ENCODE results near the gene NRXN3. TPM values are rescaled to one million over a fixed set of nuclear protein-coding genes. Genes with fewer than 3 reads are reported as not detected.
"Not testable (repeated sequence)": the region's sequence is repeated elsewhere in the genome, so short reads cannot be mapped to it uniquely, and the experiment has no call there.

The NRXN3 gene
- total RNA-seq, 2 experiments from 2014 or later: not detected

GRCh38 chr14:79090641-79091180 lies 920.5 kb downstream of the NRXN3 start:
- H3K36me3 Mint-ChIP-seq (ENCODE audit: low read depth): no peaks in the 10 kb centered on the region
- ChIA-PET POLR2A (no interaction called here), CTCF (no interaction called here)
- H3K27ac Mint-ChIP-seq: no peak overlapping the region
- no peaks in the 10 kb centered on the region for H3K4me1 Mint-ChIP-seq
- H3K9me3 Mint-ChIP-seq: no peaks in the 10 kb centered on the region
- H3K4me3 Mint-ChIP-seq: no peak overlapping the region
- no peak for DNase-seq
- H3K27me3 Mint-ChIP-seq: no peaks in the 10 kb centered on the region

- CTCF ChIA-PET: no interaction called here
- POLR2A ChIA-PET: no interaction called here
- Mint-ChIP-seq H3K4me3 (no peak overlapping the region), H3K27me3 (no peaks in the 10 kb centered on the region), H3K9me3 (peaks cover under 1% of the 10 kb centered on the region), H3K4me1 (no peaks in the 10 kb centered on the region), H3K27ac (no peak overlapping the region), H3K36me3 (ENCODE audit: low read depth) (no peaks in the 10 kb centered on the region)
- no peak for DNase-seq
Observed at GRCh38 chr14:79091381-79091963, 921.3 kb downstream of the NRXN3 start.

GRCh38 chr14:79093531-79093930 lies 923.4 kb downstream of the NRXN3 start:
- H3K27me3 Mint-ChIP-seq: no peaks in the 10 kb centered on the region
- no peak overlapping the region for H3K27ac Mint-ChIP-seq
- no peaks in the 10 kb centered on the region for H3K36me3 Mint-ChIP-seq (ENCODE audit: low read depth)
- DNase-seq: no peak
- CTCF ChIA-PET: no interaction called here
- POLR2A ChIA-PET: no interaction called here
- peaks cover 2% of the 10 kb centered on the region for H3K9me3 Mint-ChIP-seq
- H3K4me1 Mint-ChIP-seq: no peaks in the 10 kb centered on the region
- no peak overlapping the region for H3K4me3 Mint-ChIP-seq

- POLR2A ChIA-PET: no interaction called here
- CTCF ChIA-PET: interaction anchor here (0.7 kb wide), 1 partner anchor 12 kb away, joined by 3 read pairs; no protein-coding TSS in a partner anchor
- Mint-ChIP-seq H3K4me1 (no peaks in the 10 kb centered on the region), H3K27me3 (no peaks in the 10 kb centered on the region), H3K9me3 (peaks cover 2% of the 10 kb centered on the region), H3K4me3 (no peak overlapping the region), H3K27ac (no peak overlapping the region), H3K36me3 (ENCODE audit: low read depth) (no peaks in the 10 kb centered on the region)
- no peak for DNase-seq
Observed at GRCh38 chr14:79094951-79095350, 924.8 kb downstream of the NRXN3 start.

- Mint-ChIP-seq H3K4me3 (no peak overlapping the region), H3K9me3 (peaks cover 2% of the 10 kb centered on the region), H3K27ac (no peak overlapping the region), H3K36me3 (ENCODE audit: low read depth) (no peaks in the 10 kb centered on the region), H3K4me1 (no peaks in the 10 kb centered on the region), H3K27me3 (no peaks in the 10 kb centered on the region)
- no peak for DNase-seq
- ChIA-PET CTCF (no interaction called here), POLR2A (no interaction called here)
Observed at GRCh38 chr14:79096811-79097210, 926.6 kb downstream of the NRXN3 start.

GRCh38 chr14:79098324-79098723 lies 928.2 kb downstream of the NRXN3 start:
- H3K36me3 Mint-ChIP-seq (ENCODE audit: low read depth): no peaks in the 10 kb centered on the region
- ChIA-PET CTCF (no interaction called here), POLR2A (no interaction called here)
- DNase-seq: no peak
- H3K27ac Mint-ChIP-seq: no peak overlapping the region
- no peak overlapping the region for H3K4me3 Mint-ChIP-seq
- H3K27me3 Mint-ChIP-seq: no peaks in the 10 kb centered on the region
- peaks cover 2% of the 10 kb centered on the region for H3K9me3 Mint-ChIP-seq
- no peaks in the 10 kb centered on the region for H3K4me1 Mint-ChIP-seq

GRCh38 chr14:79100578-79100977 lies 930.4 kb downstream of the NRXN3 start:
- no peaks in the 10 kb centered on the region for H3K4me1 Mint-ChIP-seq
- H3K9me3 Mint-ChIP-seq: peaks cover 2% of the 10 kb centered on the region
- H3K27ac Mint-ChIP-seq: no peak overlapping the region
- H3K36me3 Mint-ChIP-seq (ENCODE audit: low read depth): no peaks in the 10 kb centered on the region
- DNase-seq: no peak
- no peaks in the 10 kb centered on the region for H3K27me3 Mint-ChIP-seq
- POLR2A ChIA-PET: no interaction called here
- CTCF ChIA-PET: interaction anchor here (0.6 kb wide), 1 partner anchor 167 kb away, joined by 3 read pairs; no protein-coding TSS in a partner anchor
- no peak overlapping the region for H3K4me3 Mint-ChIP-seq

GRCh38 chr14:79101388-79101787 lies 931.2 kb downstream of the NRXN3 start:
- CTCF ChIA-PET: no interaction called here
- Mint-ChIP-seq H3K4me1 (no peaks in the 10 kb centered on the region), H3K36me3 (ENCODE audit: low read depth) (no peaks in the 10 kb centered on the region), H3K9me3 (peaks cover 2% of the 10 kb centered on the region), H3K27me3 (no peaks in the 10 kb centered on the region), H3K27ac (no peak overlapping the region), H3K4me3 (no peak overlapping the region)
- DNase-seq: no peak
- POLR2A ChIA-PET: no interaction called here

GRCh38 chr14:79103764-79104163 lies 933.6 kb downstream of the NRXN3 start:
- ChIA-PET CTCF (no interaction called here), POLR2A (no interaction called here)
- no peak overlapping the region for H3K4me3 Mint-ChIP-seq
- DNase-seq: no peak
- H3K27me3 Mint-ChIP-seq: no peaks in the 10 kb centered on the region
- H3K9me3 Mint-ChIP-seq: no peaks in the 10 kb centered on the region
- no peaks in the 10 kb centered on the region for H3K4me1 Mint-ChIP-seq
- no peaks in the 10 kb centered on the region for H3K36me3 Mint-ChIP-seq (ENCODE audit: low read depth)
- no peak overlapping the region for H3K27ac Mint-ChIP-seq

GRCh38 chr14:79110564-79110963 lies 940.4 kb downstream of the NRXN3 start:
- CTCF ChIA-PET; H3K27me3 Mint-ChIP-seq; H3K9me3 Mint-ChIP-seq; H3K36me3 Mint-ChIP-seq (ENCODE audit: low read depth); H3K4me1 Mint-ChIP-seq; POLR2A ChIA-PET; H3K4me3 Mint-ChIP-seq; H3K27ac Mint-ChIP-seq; DNase-seq: not testable (repeated sequence)

- Mint-ChIP-seq H3K4me3 (no peak overlapping the region), H3K36me3 (ENCODE audit: low read depth) (no peaks in the 10 kb centered on the region), H3K4me1 (no peaks in the 10 kb centered on the region), H3K9me3 (no peaks in the 10 kb centered on the region), H3K27me3 (no peaks in the 10 kb centered on the region), H3K27ac (no peak overlapping the region)
- no peak for DNase-seq
- POLR2A ChIA-PET: no interaction called here
- CTCF ChIA-PET: no interaction called here
Observed at GRCh38 chr14:79111987-79112501, 941.9 kb downstream of the NRXN3 start.

- no peak overlapping the region for H3K27ac Mint-ChIP-seq
- H3K27me3 Mint-ChIP-seq: no peaks in the 10 kb centered on the region
- H3K4me1 Mint-ChIP-seq: no peaks in the 10 kb centered on the region
- no peaks in the 10 kb centered on the region for H3K36me3 Mint-ChIP-seq (ENCODE audit: low read depth)
- H3K9me3 Mint-ChIP-seq: no peaks in the 10 kb centered on the region
- ChIA-PET CTCF (no interaction called here), POLR2A (no interaction called here)
- DNase-seq: no peak
- no peak overlapping the region for H3K4me3 Mint-ChIP-seq
Observed at GRCh38 chr14:79117561-79117960, 947.4 kb downstream of the NRXN3 start.

- H3K4me1 Mint-ChIP-seq: no peaks in the 10 kb centered on the region
- H3K9me3 Mint-ChIP-seq: no peaks in the 10 kb centered on the region
- no peak overlapping the region for H3K27ac Mint-ChIP-seq
- ChIA-PET POLR2A (no interaction called here), CTCF (no interaction called here)
- no peaks in the 10 kb centered on the region for H3K36me3 Mint-ChIP-seq (ENCODE audit: low read depth)
- no peak overlapping the region for H3K4me3 Mint-ChIP-seq
- no peaks in the 10 kb centered on the region for H3K27me3 Mint-ChIP-seq
- DNase-seq: no peak
Observed at GRCh38 chr14:79118291-79118690, 948.1 kb downstream of the NRXN3 start.

GRCh38 chr14:79134361-79134760 lies 964.2 kb downstream of the NRXN3 start:
- no peak for DNase-seq
- H3K27ac Mint-ChIP-seq: no peak overlapping the region
- no peaks in the 10 kb centered on the region for H3K4me1 Mint-ChIP-seq
- POLR2A ChIA-PET: no interaction called here
- CTCF ChIA-PET: no interaction called here
- H3K27me3 Mint-ChIP-seq: no peaks in the 10 kb centered on the region
- H3K4me3 Mint-ChIP-seq: no peak overlapping the region
- no peaks in the 10 kb centered on the region for H3K36me3 Mint-ChIP-seq (ENCODE audit: low read depth)
- H3K9me3 Mint-ChIP-seq: peaks cover 6% of the 10 kb centered on the region
